Karpas-422 (cell line): ENCODE measurements around the gene LBHD2. TPM values are rescaled to one million over a fixed set of nuclear protein-coding genes. Genes with fewer than 3 reads are reported as not detected.

Experiments
- DNase-seq: peaks from one replicate; pipeline ENCODE4 v3.0.0-alpha.2; 2015
- H2AFZ ChIP-seq: fragments of 200-600 bp; sonication (generic); 2 replicates; pipeline ENCODE4 v1.6.1; 2014; ENCODE audit warnings: antibody characterized with exemption, low read length, mixed read lengths
- H3K27ac ChIP-seq: fragments of 200-600 bp; sonication (generic); 2 replicates; pipeline ENCODE4 v1.5.1; 2014; ENCODE audit warnings: mild to moderate bottlenecking, low read length, moderate library complexity
- H3K27me3 ChIP-seq: fragments of 200-600 bp; sonication (generic); 2 replicates; pipeline ENCODE4 v1.6.1; 2014; ENCODE audit warnings: low read length, mixed read lengths
- H3K36me3 ChIP-seq: fragments of 200-600 bp; sonication (generic); 2 replicates; pipeline ENCODE4 v1.6.1; 2014; ENCODE audit warnings: low read length, mixed read lengths; ENCODE audit not compliant: insufficient read depth
- H3K4me1 ChIP-seq: fragments of 200-600 bp; sonication (generic); 2 replicates; pipeline ENCODE4 v1.6.1; 2014; ENCODE audit warnings: mild to moderate bottlenecking, low read length, mixed read lengths
- H3K4me2 ChIP-seq: fragments of 200-600 bp; sonication (generic); 2 replicates; pipeline ENCODE4 v1.6.1; 2014; ENCODE audit warnings: low read length, low read depth, mild to moderate bottlenecking; ENCODE audit not compliant: poor library complexity, severe bottlenecking
- H3K4me3 ChIP-seq: fragments of 200-600 bp; sonication (generic); 2 replicates; pipeline ENCODE4 v1.5.1; 2014; ENCODE audit warnings: mild to moderate bottlenecking, antibody characterized with exemption, low read length, mixed read lengths
- H3K79me2 ChIP-seq: fragments of 200-600 bp; sonication (generic); 2 replicates; pipeline ENCODE4 v1.6.1; 2014; ENCODE audit warnings: mild to moderate bottlenecking, low read length, mixed read lengths
- H3K9ac ChIP-seq: fragments of 200-600 bp; sonication (generic); 2 replicates; pipeline ENCODE4 v1.6.0; 2014; ENCODE audit warnings: low read length
- H3K9me2 ChIP-seq: fragments of 200-600 bp; sonication (generic), shearing (Covaris generic); replicated peaks from 2 replicates; pipeline ENCODE4 v1.6.0; 2014; ENCODE audit warnings: mild to moderate bottlenecking, low read length, moderate library complexity; ENCODE audit not compliant: insufficient read depth
- H3K9me3 ChIP-seq: fragments of 300-700, 200-600 bp; sonication (generic); 2 replicates; pipeline ENCODE4 v1.6.1; 2014; ENCODE audit warnings: low read length, mixed read lengths
- H4K20me1 ChIP-seq: fragments of 200-600 bp; sonication (generic); 2 replicates; pipeline ENCODE4 v1.6.1; 2014; ENCODE audit warnings: mild to moderate bottlenecking, antibody characterized with exemption, low read length, low read depth; ENCODE audit not compliant: insufficient read depth
- total RNA-seq: library from RNA; depleted of rRNA; stranded (reverse); fragments of >200 nt; shearing (Covaris generic); gene quantifications from 2 replicates; pipeline ENCODE4 v1.2.3, GENCODE V29; 2014; ENCODE audit warnings: low replicate concordance

LBHD2 gene
- total RNA-seq, 1 experiment from 2014 or later, result not detected

DNA sequence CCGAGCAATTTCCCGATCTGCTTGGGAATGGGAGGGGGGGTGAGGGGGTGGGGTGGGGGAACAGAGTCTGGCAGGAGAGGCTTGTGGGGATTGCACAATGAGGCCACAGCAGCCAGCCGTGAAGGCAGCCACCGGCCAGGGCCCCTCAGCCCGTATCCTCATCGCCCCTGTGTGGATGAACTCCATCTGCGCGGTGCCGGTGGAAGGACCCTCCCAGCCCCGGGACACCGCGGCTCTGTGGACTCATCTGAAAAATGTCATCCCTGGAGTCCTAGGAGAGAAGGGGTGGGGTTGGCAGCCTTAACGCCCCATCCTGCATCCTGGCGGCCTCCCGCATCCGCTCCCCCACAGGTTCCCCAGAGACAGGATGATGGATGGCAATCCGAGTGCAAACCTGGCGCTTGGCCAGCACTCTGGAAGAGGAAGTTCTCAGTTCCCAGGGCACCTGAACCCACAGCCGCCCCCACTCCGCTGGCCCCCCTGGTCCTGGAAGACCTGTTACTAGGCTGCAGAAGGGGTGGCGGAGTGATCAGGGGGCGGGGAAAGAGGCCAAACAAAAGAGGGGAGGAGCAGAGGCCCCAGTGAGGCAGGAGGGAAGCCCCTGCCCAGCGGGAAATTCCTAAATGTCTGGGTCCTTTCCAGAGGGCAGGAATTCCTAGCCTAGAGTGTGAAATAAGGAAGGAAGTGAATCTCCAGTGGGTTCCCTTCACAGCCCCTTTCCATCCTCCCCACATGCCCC lies 38.0 kb downstream of the LBHD2 start:
- H3K79me2 ChIP-seq, result no peaks in the 10 kb centered on the region
- H3K36me3 ChIP-seq, result no peaks in the 10 kb centered on the region
- peak; percentile 91 for DNase-seq
- H3K4me1 ChIP-seq, result peaks cover 17% of the 10 kb centered on the region
- H4K20me1 ChIP-seq, result peaks cover 23% of the 10 kb centered on the region
- 0 out of 2 replicates have a peak overlapping the region, but pooled peaks have one; percentile 17 for H3K9ac ChIP-seq
- no peak overlapping the region for H2AFZ ChIP-seq
- H3K4me2 ChIP-seq, result peak overlapping the region; percentile 29
- H3K9me2 ChIP-seq, result no peaks in the 10 kb centered on the region
- 0 out of 2 replicates have a peak overlapping the region, but pooled peaks have one; percentile 18 for H3K4me3 ChIP-seq
- H3K27ac ChIP-seq, result no peak overlapping the region
- H3K9me3 ChIP-seq, result no peaks in the 10 kb centered on the region
- H3K27me3 ChIP-seq, result no peaks in the 10 kb centered on the region

DNA sequence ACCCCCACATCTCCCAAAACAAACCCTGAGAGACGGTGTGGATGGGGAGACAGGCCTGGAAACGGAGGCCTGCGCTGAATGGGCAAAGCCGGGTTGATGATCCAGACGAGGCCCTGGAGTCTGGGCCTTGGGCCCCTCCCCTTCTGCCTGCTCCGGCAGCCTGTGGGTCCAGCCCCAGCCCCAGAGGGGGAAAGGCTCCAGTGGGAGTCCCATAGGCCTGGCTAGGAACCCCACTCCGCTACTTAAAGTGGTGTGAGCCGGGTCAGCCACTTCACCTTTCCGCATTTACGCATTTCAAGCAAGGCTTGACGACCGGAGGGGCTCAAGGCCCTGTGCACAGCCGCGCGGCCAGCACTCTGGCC lies 38.6 kb downstream of the LBHD2 start:
- H3K9me3 ChIP-seq, result no peaks in the 10 kb centered on the region
- H3K27ac ChIP-seq, result no peak overlapping the region
- no peak for DNase-seq
- H3K27me3 ChIP-seq, result no peaks in the 10 kb centered on the region
- no peak overlapping the region for H2AFZ ChIP-seq
- peak overlapping the region; percentile 29 for H3K4me2 ChIP-seq
- H3K36me3 ChIP-seq, result no peaks in the 10 kb centered on the region
- no peaks in the 10 kb centered on the region for H3K9me2 ChIP-seq
- peak overlapping the region; percentile 18; the same call in 1 of the 2 replicates for H3K4me3 ChIP-seq
- peaks cover 17% of the 10 kb centered on the region for H3K4me1 ChIP-seq
- H3K79me2 ChIP-seq, result no peaks in the 10 kb centered on the region
- 0 out of 2 replicates have a peak overlapping the region, but pooled peaks have one; percentile 17 for H3K9ac ChIP-seq
- peaks cover 23% of the 10 kb centered on the region for H4K20me1 ChIP-seq

DNA sequence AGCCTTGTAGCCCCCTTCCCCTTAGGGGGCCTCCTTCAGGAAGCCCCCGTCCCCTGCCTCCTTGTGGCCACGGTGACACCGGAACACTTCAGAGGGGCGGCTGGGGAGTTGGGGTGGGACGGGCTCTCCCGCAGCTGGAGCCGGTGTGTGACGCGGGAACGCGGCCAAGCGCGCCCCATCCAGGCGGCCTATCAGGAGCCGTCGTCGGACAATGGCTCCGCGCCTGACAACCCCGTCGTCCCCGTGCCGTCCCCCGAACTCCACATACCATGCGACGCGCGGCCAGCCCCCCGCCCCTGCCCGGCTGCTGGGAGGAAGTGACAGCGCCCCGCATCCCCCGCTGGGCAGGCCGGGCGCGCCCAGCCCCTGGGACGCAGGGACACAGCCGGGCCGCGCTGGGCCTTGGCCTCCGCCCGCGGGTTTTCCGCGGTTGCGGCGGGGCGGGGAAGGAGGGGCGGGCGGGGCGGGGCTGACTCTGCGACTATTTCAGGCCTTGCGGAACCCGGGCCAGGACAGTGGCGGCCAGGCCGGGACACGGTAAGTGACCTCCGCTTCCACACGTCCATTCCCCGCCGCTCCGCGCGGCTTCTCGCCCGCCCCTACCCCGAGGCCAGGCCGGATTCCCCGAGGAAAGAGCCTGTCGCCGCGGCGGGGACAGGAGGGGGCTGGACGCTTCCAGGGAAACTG lies 39.1 kb downstream of the LBHD2 start, which contains the start of gene TNFAIP2:
Gene TNFAIP2, plus strand, starts transcription at position 515 of the 687 bp plus-strand sequence. CDS start 2,997 bp downstream, outside the sequence.
- Histone ChIP-seq H4K20me1 (peaks cover 23% of the 10 kb centered on the region), H3K27me3 (no peaks in the 10 kb centered on the region), H3K4me1 (peaks cover 17% of the 10 kb centered on the region), H3K36me3 (no peaks in the 10 kb centered on the region), H3K4me3 (peak within 1 kb of the TSS; percentile 18; the same call in 1 of the 2 replicates), H2AFZ (no peak within 1 kb of the TSS), H3K9me2 (no peaks in the 10 kb centered on the region), H3K9me3 (no peaks in the 10 kb centered on the region), H3K27ac (no peak within 1 kb of the TSS), H3K4me2 (peak within 1 kb of the TSS; percentile 29), H3K9ac (0 out of 2 replicates have a peak within 1 kb of the TSS, but pooled peaks have one; percentile 17), H3K79me2 (no peaks in the 10 kb centered on the region)
- DNase-seq, result no peak

DNA sequence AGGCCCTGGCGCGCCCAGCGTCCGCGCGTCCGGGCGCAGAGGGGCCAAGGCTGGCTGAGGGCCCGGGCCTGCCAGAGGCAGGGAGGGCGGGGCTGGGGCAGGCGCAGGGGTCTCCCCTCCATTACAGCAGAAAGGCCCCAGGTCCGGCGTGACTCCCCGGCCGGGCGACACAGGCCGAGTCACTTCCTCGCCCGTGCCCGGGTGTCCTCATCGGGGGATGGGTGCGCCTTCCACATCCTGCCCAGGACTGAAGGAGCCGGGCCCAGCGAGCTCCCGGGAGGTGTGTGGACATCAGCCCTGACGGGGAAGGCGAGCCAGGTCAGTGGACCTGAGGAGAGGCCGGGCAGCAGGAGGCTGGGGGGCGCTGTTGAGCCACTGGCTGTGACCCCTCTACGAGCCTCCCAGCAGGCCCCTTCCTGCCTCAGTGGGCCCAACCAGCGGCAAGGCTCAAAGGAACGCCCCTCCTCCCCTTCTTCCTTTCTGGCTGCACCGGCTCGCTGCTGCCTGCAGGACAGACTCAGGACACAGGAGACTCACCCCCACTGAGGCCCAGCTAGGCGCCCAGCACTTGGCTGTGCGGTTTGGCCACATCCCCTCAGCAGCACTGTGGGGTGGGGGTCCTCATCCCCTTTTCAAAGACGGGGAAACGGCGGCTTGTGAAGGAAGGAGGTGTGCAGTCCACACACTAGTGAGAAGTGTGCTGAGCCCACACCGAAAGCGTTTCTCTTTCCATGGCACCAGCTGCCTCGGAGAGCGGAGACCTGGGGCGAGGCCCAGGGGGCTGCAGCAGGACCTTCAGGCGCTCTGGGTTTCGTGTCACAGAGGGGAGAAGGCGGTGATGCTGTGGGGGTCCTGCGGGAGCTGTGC lies 39.9 kb downstream of the LBHD2 start:
- no peak for DNase-seq
- Histone ChIP-seq H3K4me2 (no peak overlapping the region), H3K36me3 (no peaks in the 10 kb centered on the region), H3K27me3 (no peaks in the 10 kb centered on the region), H3K4me3 (no peak overlapping the region), H3K4me1 (peaks cover 17% of the 10 kb centered on the region), H2AFZ (no peak overlapping the region), H3K27ac (no peak overlapping the region), H3K9me2 (no peaks in the 10 kb centered on the region), H4K20me1 (peaks cover 23% of the 10 kb centered on the region), H3K79me2 (no peaks in the 10 kb centered on the region), H3K9ac (no peak overlapping the region), H3K9me3 (no peaks in the 10 kb centered on the region)

DNA sequence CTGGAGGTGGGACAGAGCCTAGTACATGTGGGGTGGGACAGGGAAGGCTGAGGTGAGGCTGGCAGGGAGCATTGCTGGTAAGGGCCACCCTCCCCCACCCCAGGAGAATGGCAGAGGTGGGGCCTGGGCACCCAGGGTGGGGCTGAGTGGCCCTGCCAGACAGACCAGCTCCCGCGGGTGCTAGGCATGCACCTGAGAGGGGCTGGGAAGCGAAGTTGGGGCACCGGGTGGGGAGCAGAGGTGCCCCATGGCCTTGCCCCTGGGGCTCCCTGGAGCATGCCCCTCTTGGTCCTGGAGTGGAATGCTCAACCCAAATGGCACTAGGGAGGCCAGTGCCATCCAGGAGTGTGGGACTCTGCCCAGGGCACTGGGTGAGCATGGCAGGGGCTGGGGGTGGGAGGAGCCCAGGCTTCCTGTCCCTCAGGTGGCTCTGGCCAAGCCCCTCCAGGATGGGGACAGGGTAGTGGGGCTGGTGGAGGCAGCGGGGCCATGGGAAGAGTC lies 40.5 kb downstream of the LBHD2 start:
- Histone ChIP-seq H2AFZ (no peak overlapping the region), H3K9me3 (no peaks in the 10 kb centered on the region), H3K36me3 (no peaks in the 10 kb centered on the region), H3K27ac (no peak overlapping the region), H3K27me3 (no peaks in the 10 kb centered on the region), H3K9me2 (no peaks in the 10 kb centered on the region), H3K4me2 (no peak overlapping the region), H3K79me2 (no peaks in the 10 kb centered on the region), H3K9ac (no peak overlapping the region), H4K20me1 (peaks cover 28% of the 10 kb centered on the region), H3K4me1 (peaks cover 17% of the 10 kb centered on the region), H3K4me3 (no peak overlapping the region)
- no peak for DNase-seq

DNA sequence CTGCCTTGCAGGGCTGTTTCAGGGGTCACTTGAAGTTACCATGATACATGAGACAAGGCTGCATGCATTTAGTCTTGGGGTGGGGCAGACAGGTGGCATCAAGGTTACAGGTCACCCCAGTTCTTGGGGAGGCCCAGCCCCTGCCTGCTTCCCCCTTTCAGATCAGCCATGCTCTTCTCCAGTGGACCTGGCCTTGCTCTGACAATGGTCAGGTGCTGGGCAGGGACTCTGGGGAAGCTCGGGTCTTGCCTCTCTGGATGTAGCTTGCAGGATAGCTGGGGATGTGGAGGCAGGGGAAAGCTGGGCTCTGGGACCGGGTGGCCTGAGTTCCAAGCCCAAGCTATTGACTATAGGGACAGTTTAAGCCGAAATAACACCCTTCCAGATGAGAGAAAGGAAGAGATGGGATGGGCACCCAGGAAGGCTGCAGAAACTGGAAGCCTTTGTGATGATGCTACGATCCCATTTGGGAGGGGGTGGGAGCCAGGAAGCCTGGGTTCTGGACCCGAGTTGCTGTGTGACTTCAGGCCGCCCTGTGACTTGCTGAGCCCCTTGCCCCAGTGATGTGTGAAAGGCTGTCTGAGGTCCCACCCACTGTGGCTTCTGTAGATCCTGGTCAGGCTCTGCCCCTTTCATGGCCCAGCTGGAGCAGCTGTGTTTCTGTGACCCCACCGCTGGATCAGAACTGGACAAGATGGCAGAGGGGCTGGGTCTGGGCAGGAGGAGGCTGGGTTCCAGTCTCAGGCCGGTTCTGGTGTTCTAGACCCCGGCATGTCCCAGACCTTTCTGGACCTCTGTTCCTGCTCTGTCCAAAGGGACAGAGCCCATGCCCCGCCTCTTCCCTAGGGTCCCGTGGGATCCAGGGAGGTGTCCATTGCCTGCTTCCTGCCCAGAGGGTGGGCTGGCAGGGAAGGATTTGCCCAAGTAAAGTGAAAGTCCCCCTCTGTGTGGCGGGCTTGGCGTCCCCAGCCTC lies 41.4 kb downstream of the LBHD2 start:
- H3K9me3 ChIP-seq, result no peaks in the 10 kb centered on the region
- H3K36me3 ChIP-seq, result no peaks in the 10 kb centered on the region
- H3K9me2 ChIP-seq, result no peaks in the 10 kb centered on the region
- H2AFZ ChIP-seq, result no peak overlapping the region
- no peak overlapping the region for H3K9ac ChIP-seq
- no peaks in the 10 kb centered on the region for H3K79me2 ChIP-seq
- no peak overlapping the region for H3K4me2 ChIP-seq
- H3K27me3 ChIP-seq, result no peaks in the 10 kb centered on the region
- peaks cover 17% of the 10 kb centered on the region for H3K4me1 ChIP-seq
- DNase-seq, result no peak
- H3K27ac ChIP-seq, result no peak overlapping the region
- peaks cover 27% of the 10 kb centered on the region for H4K20me1 ChIP-seq
- no peak overlapping the region for H3K4me3 ChIP-seq

DNA sequence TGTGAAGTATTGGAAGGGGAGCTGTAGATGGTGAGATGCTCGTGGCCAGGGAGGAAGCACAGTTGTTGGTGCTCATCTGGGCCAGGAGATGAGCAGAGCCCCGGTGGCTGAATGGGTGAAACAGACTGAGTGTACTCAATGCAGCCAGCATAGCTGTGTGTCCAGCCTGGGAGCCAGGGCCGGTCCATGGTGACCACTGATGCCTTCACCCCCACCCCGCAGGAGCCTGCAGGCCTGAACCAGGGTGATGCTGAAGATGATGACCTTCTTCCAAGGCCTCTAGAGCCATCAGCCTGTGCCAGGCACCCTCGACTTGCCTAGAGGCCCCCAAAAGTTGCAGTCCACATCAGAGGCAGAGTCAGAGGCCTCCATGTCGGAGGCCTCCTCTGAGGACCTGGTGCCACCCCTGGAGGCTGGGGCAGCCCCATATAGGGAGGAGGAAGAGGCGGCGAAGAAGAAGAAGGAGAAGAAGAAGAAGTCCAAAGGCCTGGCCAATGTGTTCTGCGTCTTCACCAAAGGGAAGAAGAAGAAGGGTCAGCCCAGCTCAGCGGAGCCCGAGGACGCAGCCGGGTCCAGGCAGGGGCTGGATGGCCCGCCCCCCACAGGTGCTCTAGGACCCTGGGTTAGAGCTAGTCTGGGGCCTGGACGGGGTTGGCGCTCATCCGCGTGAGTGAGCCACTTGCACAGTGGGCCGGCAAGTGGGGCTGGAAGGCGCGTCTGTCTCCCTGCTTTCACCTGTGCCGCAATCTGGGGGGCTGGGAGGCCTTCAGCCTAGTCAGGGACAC lies 42.3 kb downstream of the LBHD2 start:
- DNase-seq, result no peak
- no peaks in the 10 kb centered on the region for H3K79me2 ChIP-seq
- H3K4me1 ChIP-seq, result peaks cover 17% of the 10 kb centered on the region
- H3K4me2 ChIP-seq, result no peak overlapping the region
- no peaks in the 10 kb centered on the region for H3K9me2 ChIP-seq
- H3K36me3 ChIP-seq, result no peaks in the 10 kb centered on the region
- H3K9ac ChIP-seq, result no peak overlapping the region
- H3K9me3 ChIP-seq, result no peaks in the 10 kb centered on the region
- H2AFZ ChIP-seq, result no peak overlapping the region
- H3K27ac ChIP-seq, result no peak overlapping the region
- H3K27me3 ChIP-seq, result no peaks in the 10 kb centered on the region
- peaks cover 18% of the 10 kb centered on the region; the same call in 1 of the 2 replicates for H4K20me1 ChIP-seq
- H3K4me3 ChIP-seq, result no peak overlapping the region
